GM23338 (cell line): Measurements from ENCODE around the gene VPS72. TPM values are rescaled to one million over a fixed set of nuclear protein-coding genes. Genes with fewer than 3 reads are reported as not detected.
A peak's percentile ranks its signal among the peaks of the same experiment; 100 is the strongest.

Experiments used
- ATAC-seq: fragments of 200-7000 bp; cut with Tn5 transposase; 3 replicates; pipeline ENCODE4 v1.9.1; 2020
- DNase-seq: peaks from one replicate; pipeline ENCODE4 v3.0.0-alpha.2; 2015; ENCODE audit warnings: low spot score
- H2AFZ ChIP-seq: fragments of 200-600 bp; sonication (generic); 2 replicates; pipeline ENCODE4 v1.8.0; 2016; ENCODE audit warnings: antibody characterized with exemption, mild to moderate bottlenecking, moderate library complexity
- H3F3A ChIP-seq: fragments of 200-600 bp; sonication (generic); replicated peaks from 2 replicates; pipeline ENCODE4 v1.8.0; 2017; ENCODE audit warnings: antibody characterized with exemption, mixed run types, low read depth
- H3K27ac ChIP-seq: fragments of 200-600 bp; sonication (generic); 2 replicates; pipeline ENCODE4 v1.6.1; 2016; ENCODE audit warnings: low read depth
- H3K27me3 ChIP-seq: fragments of 200-600 bp; sonication (generic); 2 replicates; pipeline ENCODE4 v1.8.0; 2016; ENCODE audit warnings: mild to moderate bottlenecking, mixed run types, moderate library complexity; ENCODE audit not compliant: insufficient read depth
- H3K36me3 ChIP-seq: fragments of 200-600 bp; sonication (generic); 2 replicates; pipeline ENCODE4 v1.8.0; 2016; ENCODE audit warnings: mild to moderate bottlenecking; ENCODE audit not compliant: insufficient read depth
- H3K4me1 ChIP-seq: fragments of 200-600 bp; sonication (generic); 2 replicates; pipeline ENCODE4 v1.8.0; 2016; ENCODE audit warnings: mild to moderate bottlenecking, moderate library complexity; ENCODE audit not compliant: insufficient read depth
- H3K4me2 ChIP-seq: fragments of 200-600 bp; sonication (generic); 2 replicates; pipeline ENCODE4 v1.7.1; 2017; ENCODE audit warnings: mixed run types
- H3K4me3 ChIP-seq: fragments of 200-600 bp; sonication (generic); 2 replicates; pipeline ENCODE4 v1.6.1; 2016; ENCODE audit warnings: mixed run types
- H3K79me2 ChIP-seq: fragments of 200-600 bp; sonication (generic); replicated peaks from 2 replicates; pipeline ENCODE4 v1.8.0; 2017; ENCODE audit warnings: mild to moderate bottlenecking; ENCODE audit not compliant: insufficient read depth
- H3K9me2 ChIP-seq: fragments of 200-600 bp; sonication (generic); 2 replicates; pipeline ENCODE4 v1.8.0; 2017; ENCODE audit not compliant: insufficient read depth
- H4K20me1 ChIP-seq: fragments of 200-600 bp; sonication (generic); replicated peaks from 2 replicates; pipeline ENCODE4 v1.8.0; 2017; ENCODE audit warnings: mild to moderate bottlenecking; ENCODE audit not compliant: insufficient read depth
- H3K27ac Mint-ChIP-seq: 2 replicates; pipeline ENCODE4 v1.8.0; 2020; ENCODE audit warnings: inconsistent platforms, mild to moderate bottlenecking, moderate library complexity, mixed read lengths
- H3K27me3 Mint-ChIP-seq: 3 replicates; pipeline ENCODE4 v1.8.0; 2022; ENCODE audit warnings: low read depth, mild to moderate bottlenecking, moderate library complexity, mixed read lengths, inconsistent platforms; ENCODE audit not compliant: insufficient read depth, poor library complexity
- H3K36me3 Mint-ChIP-seq: 3 replicates; pipeline ENCODE4 v1.8.0; 2021; ENCODE audit warnings: low read depth, mild to moderate bottlenecking, inconsistent platforms, moderate library complexity, mixed read lengths
- H3K4me1 Mint-ChIP-seq: 3 replicates; pipeline ENCODE4 v1.8.0; 2020; ENCODE audit warnings: mild to moderate bottlenecking, inconsistent platforms, mixed read lengths
- H3K4me3 Mint-ChIP-seq: 3 replicates; pipeline ENCODE4 v1.8.0; 2021; ENCODE audit warnings: moderate library complexity, mild to moderate bottlenecking, inconsistent platforms, mixed read lengths
- H3K9me3 Mint-ChIP-seq: 3 replicates; pipeline ENCODE4 v1.8.0; 2020; ENCODE audit warnings: moderate library complexity, mild to moderate bottlenecking, inconsistent platforms, mixed read lengths
- CREB1 ChIP-seq: fragments of 250-450 bp; sonication (Bioruptor Pico); IDR thresholded peaks from 2 replicates; pipeline ENCODE4 v1.5.0; 2020; ENCODE audit warnings: low read depth, mild to moderate bottlenecking, moderate library complexity
- EZH2 ChIP-seq: fragments of 200-600 bp; sonication (generic); IDR thresholded peaks from one replicate; pipeline ENCODE4 v1.8.0; 2017; ENCODE audit warnings: antibody characterized with exemption, mild to moderate bottlenecking, low read depth; ENCODE audit not compliant: unreplicated experiment
- NANOG ChIP-seq: IDR thresholded peaks from 2 replicates; pipeline ENCODE4 v1.6.1; 2016; ENCODE audit warnings: antibody characterized with exemption, borderline replicate concordance
- ZNF114 ChIP-seq: fragments of 250-450 bp; sonication (Bioruptor Pico); IDR thresholded peaks from 2 replicates; pipeline ENCODE4 v1.5.0; 2020; ENCODE audit warnings: mild to moderate bottlenecking, moderate library complexity
- polyA plus RNA-seq: library from polyadenylated mRNA; unstranded; fragments of >200 nt; fragmentation: Nextera tagmentation; extraction: Ambion mirVana; gene quantifications from 2 replicates; pipeline ENCODE4 v1.2.1, GENCODE V29; 2016
- total RNA-seq: library from RNA; depleted of rRNA; stranded (reverse); fragments of >200 nt; shearing (Covaris generic); gene quantifications from 2 replicates; pipeline ENCODE4 v1.2.3, GENCODE V29; 2014
- TF ChIP-seq, protein P1 (sequence below): fragments of 250-450 bp; sonication (Bioruptor Pico); IDR thresholded peaks from 2 replicates; pipeline ENCODE4 v1.5.0; 2020; ENCODE audit warnings: mild to moderate bottlenecking, moderate library complexity

The VPS72 gene
- total and polyA plus RNA-seq, 2 experiments from 2014 or later, result 60.2 to 90.3 TPM

DNA sequence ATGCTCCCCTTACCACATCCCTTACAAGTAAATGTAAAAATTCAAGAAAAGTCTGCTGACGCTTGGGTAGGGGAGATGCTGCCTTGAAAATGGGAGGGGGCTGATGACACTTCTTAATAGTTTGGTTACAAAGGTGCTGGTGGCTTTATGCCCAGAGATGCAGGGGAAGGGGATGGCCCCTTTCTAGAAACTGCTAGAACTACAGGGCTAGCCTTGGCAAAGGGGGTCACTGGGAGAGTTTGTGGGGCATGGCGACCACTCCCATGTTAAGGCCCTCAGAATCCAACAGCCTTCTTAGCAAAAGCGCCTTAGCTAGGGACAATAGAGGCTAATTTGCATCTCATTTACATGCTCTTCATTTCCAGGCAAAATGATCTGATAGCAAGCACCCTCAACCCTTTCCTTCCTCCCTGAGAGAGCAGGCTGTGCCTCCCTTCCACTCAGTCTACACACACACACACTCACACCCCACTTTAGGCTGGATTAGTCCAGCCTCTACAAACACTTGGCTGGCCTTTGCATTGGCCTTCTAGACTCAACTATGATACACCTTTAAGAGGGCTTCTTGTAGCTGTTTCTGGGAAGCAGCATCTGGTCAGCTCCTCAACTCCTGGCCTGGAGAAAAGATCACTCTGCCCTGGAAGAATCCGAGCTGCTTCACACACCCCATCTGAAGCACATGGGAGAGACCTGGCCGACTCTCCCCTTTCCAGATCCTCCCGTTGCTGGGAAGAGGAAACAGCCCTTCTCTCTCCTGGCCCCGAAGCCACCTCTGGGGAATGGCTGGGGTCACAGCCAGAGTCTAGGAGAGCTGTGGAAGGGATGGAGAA, 45.3 kb downstream of the VPS72 start (continued):
- TF ChIP-seq, protein P1, sequence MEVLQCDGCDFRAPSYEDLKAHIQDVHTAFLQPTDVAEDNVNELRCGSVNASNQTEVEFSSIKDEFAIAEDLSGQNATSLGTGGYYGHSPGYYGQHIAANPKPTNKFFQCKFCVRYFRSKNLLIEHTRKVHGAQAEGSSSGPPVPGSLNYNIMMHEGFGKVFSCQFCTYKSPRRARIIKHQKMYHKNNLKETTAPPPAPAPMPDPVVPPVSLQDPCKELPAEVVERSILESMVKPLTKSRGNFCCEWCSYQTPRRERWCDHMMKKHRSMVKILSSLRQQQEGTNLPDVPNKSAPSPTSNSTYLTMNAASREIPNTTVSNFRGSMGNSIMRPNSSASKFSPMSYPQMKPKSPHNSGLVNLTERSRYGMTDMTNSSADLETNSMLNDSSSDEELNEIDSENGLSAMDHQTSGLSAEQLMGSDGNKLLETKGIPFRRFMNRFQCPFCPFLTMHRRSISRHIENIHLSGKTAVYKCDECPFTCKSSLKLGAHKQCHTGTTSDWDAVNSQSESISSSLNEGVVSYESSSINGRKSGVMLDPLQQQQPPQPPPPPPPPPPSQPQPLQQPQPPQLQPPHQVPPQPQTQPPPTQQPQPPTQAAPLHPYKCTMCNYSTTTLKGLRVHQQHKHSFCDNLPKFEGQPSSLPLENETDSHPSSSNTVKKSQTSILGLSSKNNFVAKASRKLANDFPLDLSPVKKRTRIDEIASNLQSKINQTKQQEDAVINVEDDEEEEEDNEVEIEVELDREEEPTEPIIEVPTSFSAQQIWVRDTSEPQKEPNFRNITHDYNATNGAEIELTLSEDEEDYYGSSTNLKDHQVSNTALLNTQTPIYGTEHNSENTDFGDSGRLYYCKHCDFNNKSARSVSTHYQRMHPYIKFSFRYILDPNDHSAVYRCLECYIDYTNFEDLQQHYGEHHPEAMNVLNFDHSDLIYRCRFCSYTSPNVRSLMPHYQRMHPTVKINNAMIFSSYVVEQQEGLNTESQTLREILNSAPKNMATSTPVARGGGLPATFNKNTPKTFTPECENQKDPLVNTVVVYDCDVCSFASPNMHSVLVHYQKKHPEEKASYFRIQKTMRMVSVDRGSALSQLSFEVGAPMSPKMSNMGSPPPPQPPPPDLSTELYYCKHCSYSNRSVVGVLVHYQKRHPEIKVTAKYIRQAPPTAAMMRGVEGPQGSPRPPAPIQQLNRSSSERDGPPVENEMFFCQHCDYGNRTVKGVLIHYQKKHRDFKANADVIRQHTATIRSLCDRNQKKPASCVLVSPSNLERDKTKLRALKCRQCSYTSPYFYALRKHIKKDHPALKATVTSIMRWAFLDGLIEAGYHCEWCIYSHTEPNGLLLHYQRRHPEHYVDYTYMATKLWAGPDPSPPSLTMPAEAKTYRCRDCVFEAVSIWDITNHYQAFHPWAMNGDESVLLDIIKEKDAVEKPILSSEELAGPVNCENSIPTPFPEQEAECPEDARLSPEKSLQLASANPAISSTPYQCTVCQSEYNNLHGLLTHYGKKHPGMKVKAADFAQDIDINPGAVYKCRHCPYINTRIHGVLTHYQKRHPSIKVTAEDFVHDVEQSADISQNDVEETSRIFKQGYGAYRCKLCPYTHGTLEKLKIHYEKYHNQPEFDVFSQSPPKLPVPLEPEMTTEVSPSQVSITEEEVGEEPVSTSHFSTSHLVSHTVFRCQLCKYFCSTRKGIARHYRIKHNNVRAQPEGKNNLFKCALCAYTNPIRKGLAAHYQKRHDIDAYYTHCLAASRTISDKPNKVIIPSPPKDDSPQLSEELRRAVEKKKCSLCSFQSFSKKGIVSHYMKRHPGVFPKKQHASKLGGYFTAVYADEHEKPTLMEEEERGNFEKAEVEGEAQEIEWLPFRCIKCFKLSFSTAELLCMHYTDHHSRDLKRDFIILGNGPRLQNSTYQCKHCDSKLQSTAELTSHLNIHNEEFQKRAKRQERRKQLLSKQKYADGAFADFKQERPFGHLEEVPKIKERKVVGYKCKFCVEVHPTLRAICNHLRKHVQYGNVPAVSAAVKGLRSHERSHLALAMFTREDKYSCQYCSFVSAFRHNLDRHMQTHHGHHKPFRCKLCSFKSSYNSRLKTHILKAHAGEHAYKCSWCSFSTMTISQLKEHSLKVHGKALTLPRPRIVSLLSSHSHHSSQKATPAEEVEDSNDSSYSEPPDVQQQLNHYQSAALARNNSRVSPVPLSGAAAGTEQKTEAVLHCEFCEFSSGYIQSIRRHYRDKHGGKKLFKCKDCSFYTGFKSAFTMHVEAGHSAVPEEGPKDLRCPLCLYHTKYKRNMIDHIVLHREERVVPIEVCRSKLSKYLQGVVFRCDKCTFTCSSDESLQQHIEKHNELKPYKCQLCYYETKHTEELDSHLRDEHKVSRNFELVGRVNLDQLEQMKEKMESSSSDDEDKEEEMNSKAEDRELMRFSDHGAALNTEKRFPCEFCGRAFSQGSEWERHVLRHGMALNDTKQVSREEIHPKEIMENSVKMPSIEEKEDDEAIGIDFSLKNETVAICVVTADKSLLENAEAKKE (CRISPR knock-in tag), result no peak
- TF ChIP-seq NANOG, result no peak

DNA sequence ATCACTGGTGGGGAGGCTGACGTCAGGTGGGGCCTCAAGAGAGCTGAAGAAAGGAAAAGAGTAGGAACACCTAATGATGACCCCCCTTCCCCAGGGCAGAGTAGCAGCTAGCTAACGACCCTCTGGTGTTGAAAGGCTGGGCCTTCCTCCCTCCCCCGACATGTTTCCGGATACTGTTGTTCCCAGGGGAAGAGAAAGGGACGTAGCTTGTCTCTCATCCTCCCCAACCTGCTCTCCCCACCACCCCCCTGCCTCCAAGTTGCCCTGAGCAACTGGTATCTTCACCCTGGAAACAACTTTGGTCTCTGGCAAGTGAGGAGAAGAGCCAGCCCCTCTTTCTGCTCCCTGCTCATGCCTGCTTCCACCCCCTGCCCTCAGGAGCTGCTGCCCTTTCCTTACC, 46.0 kb downstream of the VPS72 start:
- peak overlapping the region; percentile 96 for H3K4me3 ChIP-seq
- H3K36me3 Mint-ChIP-seq, result no peaks in the 10 kb centered on the region; the same call in 2 of the 3 replicates
- H3K4me2 ChIP-seq, result peak overlapping the region; percentile 98

More for the DNA sequence above, 46.0 kb downstream of the VPS72 start:
- peaks cover 37% of the 10 kb centered on the region for H3K27me3 Mint-ChIP-seq
- H3K27ac ChIP-seq, result peak overlapping the region; percentile 39; the same call in 1 of the 2 replicates
- H3K9me3 Mint-ChIP-seq, result no peaks in the 10 kb centered on the region
- H3K9me2 ChIP-seq, result no peaks in the 10 kb centered on the region
- H3K4me3 Mint-ChIP-seq, result peak overlapping the region; percentile 82
- H3K79me2 ChIP-seq, result no peaks in the 10 kb centered on the region; the same call in 1 of the 2 replicates
- peaks cover 35% of the 10 kb centered on the region for H3K4me1 ChIP-seq
- H3K27ac Mint-ChIP-seq, result no peak overlapping the region; the same call in 1 of the 2 replicates
- peaks cover 39% of the 10 kb centered on the region for H3K4me1 Mint-ChIP-seq
- peaks cover 5% of the 10 kb centered on the region; the same call in 1 of the 2 replicates for H4K20me1 ChIP-seq
- DNase-seq, result peak; percentile 62
- TF ChIP-seq CREB1 (no peak), NANOG (no peak), EZH2 (no peak), ZNF114 (CRISPR knock-in tag) (no peak)
- ATAC-seq, result no peak
- H3K27me3 ChIP-seq, result peaks cover 35% of the 10 kb centered on the region
- no peaks in the 10 kb centered on the region for H3K36me3 ChIP-seq
- H3F3A ChIP-seq, result peaks cover 9% of the 10 kb centered on the region; the same call in 1 of the 2 replicates
- no peak overlapping the region for H2AFZ ChIP-seq
